Adipose tissue (tissue), 3 donors: ENCODE data around the gene RAB39A. TPM values are rescaled to one million over a fixed set of nuclear protein-coding genes. Genes with fewer than 3 reads are reported as not detected.

ENCODE experiments used
- H3K27ac ChIP-seq: one replicate; pipeline ENCODE4 v1.5.1; 2013; ENCODE audit warnings: low read depth, low read length
- WGBS, 3 donors: extraction: QIAGEN DNeasy Blood & Tissue Kit; methylation state at CpG; one replicate each; pipeline ENCODE4 v1.1.7; 2013; 5-methylcytosine and 5-hydroxymethylcytosine counted together
- polyA plus RNA-seq, 3 donors: library from polyadenylated mRNA; stranded (reverse); fragments of 200-250 nt; gene quantifications; one replicate each; pipeline ENCODE4 v1.2.3, GENCODE V29; 2013
- donor health status: healthy with polysubstance abuse.
- donor health status: Bipolar disorder and iron deficiency.
- donor health status: healthy.

Gene RAB39A
- polyA plus RNA-seq, 3 donors, result 0.13 to 0.48 (median 0.45) TPM

DNA sequence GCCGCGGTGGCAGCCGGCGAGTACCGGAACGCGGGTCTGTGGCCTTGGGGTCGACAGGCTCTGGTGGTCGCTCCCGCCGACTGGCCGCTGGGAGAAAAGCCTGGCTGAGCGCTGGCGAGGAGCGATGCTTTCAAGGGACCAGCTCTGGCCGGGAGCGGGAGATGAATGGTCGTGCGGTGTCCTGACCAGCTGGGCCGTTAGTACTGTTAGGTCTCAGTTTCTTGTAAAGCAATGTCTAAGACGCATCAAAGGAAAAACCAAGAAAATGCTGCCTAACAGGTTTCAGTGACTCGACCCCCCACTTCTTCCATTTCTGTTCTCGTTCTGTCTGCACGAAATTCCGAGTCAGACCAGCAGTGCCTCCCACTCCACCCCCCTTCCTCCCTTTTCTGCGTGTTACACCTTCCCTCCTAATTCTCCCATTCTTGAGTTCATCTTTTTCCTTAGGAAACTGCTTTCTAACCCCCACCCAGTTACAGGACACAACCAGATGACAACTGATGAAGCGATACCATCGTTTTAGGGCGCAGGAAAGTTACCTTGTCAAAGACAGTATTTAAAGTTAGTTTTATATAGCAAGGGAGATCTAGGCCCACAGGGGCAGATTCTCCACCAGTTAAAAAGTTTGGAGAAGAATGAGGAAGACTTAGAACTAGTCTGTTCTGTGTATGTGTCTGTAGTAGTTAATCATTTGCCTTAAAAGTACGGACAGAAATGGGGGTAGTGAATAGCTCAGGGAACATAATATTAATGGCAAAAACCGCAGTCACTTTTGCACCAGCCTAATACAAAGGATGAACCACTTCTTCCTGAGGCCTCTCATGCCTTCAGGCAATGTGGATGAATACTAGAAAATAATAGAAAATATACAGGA is 81.5 kb downstream of the RAB39A start:
- 0 to 2% (median 2%) methylated on average over 31 of the region's 31 CpGs for WGBS, 3 donors
- H3K27ac ChIP-seq, result no peak overlapping the region

DNA sequence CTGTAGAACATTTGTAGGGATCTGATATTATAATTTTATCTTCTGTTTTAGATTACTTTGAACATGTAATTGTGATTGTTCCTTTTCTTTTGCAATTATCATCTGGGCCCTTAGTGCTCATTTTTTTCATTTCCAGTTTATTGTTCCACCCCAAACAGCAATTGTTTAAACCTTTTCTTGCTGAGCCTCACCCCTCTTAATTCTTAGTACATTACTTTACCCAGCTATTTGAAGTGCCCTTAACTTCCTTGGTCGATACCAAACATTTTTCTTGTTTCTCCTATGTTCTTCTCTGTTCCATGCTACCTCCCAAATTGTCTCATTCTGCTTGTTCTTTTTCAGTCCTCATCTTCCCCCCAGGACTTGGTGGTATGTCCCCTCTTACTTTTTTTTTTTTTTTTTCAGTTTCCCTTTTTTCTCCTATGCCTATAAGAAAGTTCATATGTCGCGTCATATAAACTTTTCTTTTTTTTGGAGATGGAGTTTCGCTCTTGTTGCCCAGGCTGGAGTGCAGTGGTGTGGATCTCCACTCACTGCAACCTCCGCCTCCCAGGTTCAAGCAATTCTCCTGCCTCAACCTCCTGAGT is 84.0 kb downstream of the RAB39A start:
- WGBS, 3 donors, result 93 to 98% (median 97%) methylated on average over 5 of the region's 5 CpGs
- no peak overlapping the region for H3K27ac ChIP-seq

Other genes with a start within 250 kb of the RAB39A start
- gene SLN, start 216.4 kb upstream of the RAB39A start, polyA plus RNA-seq, result 1 to 10 TPM in 1 of 3 donors, under 1 TPM in 1, not detected in 1; 0.90 to 1.2 TPM
- 1 to 10 TPM; 2.8 to 4.0 (median 3.4) TPM for gene SLC35F2, start 69.7 kb upstream of the RAB39A start, polyA plus RNA-seq
- 1 to 10 TPM; 3.9 to 9.6 (median 6.5) TPM for gene CUL5, start 80.5 kb downstream of the RAB39A start, polyA plus RNA-seq
- 100 to 1,000 TPM in 1 of 3 donors, 10 to 100 TPM in 2; 75.8 to 144 (median 95.4) TPM for gene ACAT1, start 193.1 kb downstream of the RAB39A start, polyA plus RNA-seq